H1 (cell line): ENCODE measurements around the gene TIMM23. TPM values are rescaled to one million over a fixed set of nuclear protein-coding genes. Genes with fewer than 3 reads are reported as not detected.

Experiments used
- CTCF ChIA-PET: fragments of 300-600 bp; sonication (Branson Sonifier 250); formaldehyde crosslinking; loops from one replicate; lab custom pipeline; 2021; ENCODE audit not compliant: partially characterized antibody; lab: Charles Lee
- POLR2A ChIA-PET: fragments of 300-600 bp; sonication (Branson Sonifier 250); formaldehyde crosslinking; loops from one replicate; lab custom pipeline; 2021; ENCODE audit warnings: inconsistent platforms; ENCODE audit not compliant: partially characterized antibody; lab: Charles Lee
- DNase-seq, 2 experiments: peaks; one replicate each; pipeline versions ENCODE4 v3.0.0 to v3.0.0-alpha.2; 2010 to 2022; ENCODE audit warnings: low spot score in 2 of 2, low read depth in 1 of 2, mixed read lengths in 1 of 2
- FAIRE-seq: peaks from 2 replicates; lab custom pipeline; 2011; peaks lifted over from hg19 to GRCh38; lab: Jason Lieb, UNC
- H2AFZ ChIP-seq: 2 replicates; pipeline ENCODE4 v1.8.1; 2012; ENCODE audit warnings: low read length, inconsistent platforms
- H2AK5ac ChIP-seq: 2 replicates; pipeline ENCODE4 v1.6.1; 2013; ENCODE audit warnings: low read depth, low read length
- H2BK120ac ChIP-seq: replicated peaks from 2 replicates; pipeline ENCODE3; 2013; ENCODE audit warnings: low read depth, low read length, inconsistent platforms
- H2BK12ac ChIP-seq: 2 replicates; pipeline ENCODE4 v1.6.1; 2013; ENCODE audit warnings: low read depth, low read length
- H2BK15ac ChIP-seq: 2 replicates; pipeline ENCODE4 v1.6.1; 2013; ENCODE audit warnings: low read length
- H2BK20ac ChIP-seq: 2 replicates; pipeline ENCODE4 v1.6.1; 2013; ENCODE audit warnings: low read length
- H2BK5ac ChIP-seq: 2 replicates; pipeline ENCODE4 v1.6.1; 2013; ENCODE audit warnings: low read depth, low read length
- H3K14ac ChIP-seq: 2 replicates; pipeline ENCODE4 v1.6.1; 2013; ENCODE audit warnings: inconsistent platforms; ENCODE audit not compliant: insufficient read length
- H3K18ac ChIP-seq: 2 replicates; pipeline ENCODE4 v1.6.1; 2013; ENCODE audit warnings: low read length; ENCODE audit errors: extremely low read depth
- H3K23ac ChIP-seq: 2 replicates; pipeline ENCODE4 v1.6.1; 2013; ENCODE audit warnings: inconsistent platforms; ENCODE audit not compliant: insufficient read length
- H3K23me2 ChIP-seq: 2 replicates; pipeline ENCODE4 v1.6.1; 2013; ENCODE audit warnings: low read depth, low read length
- H3K27ac ChIP-seq: 2 replicates; pipeline ENCODE4 v1.6.1; 2011; ENCODE audit warnings: low read depth, low read length, inconsistent platforms
- H3K27me3 ChIP-seq, 4 experiments: replicated peaks in 1 of 4; 1 replicate in 1 of 4; 2 replicates in 3 of 4; pipeline versions ENCODE4 v1.6.1 to v1.8.1; 2011 to 2013; ENCODE audit warnings: low read length in 3 of 4, mild to moderate bottlenecking in 3 of 4, inconsistent platforms in 2 of 4, mixed read lengths in 2 of 4, moderate library complexity in 1 of 4; ENCODE audit not compliant: control insufficient read depth in 3 of 4, insufficient read depth in 3 of 4; ENCODE audit errors: extremely low read depth in 1 of 4
- H3K36me3 ChIP-seq, 4 experiments: 2 replicates each; pipeline versions ENCODE4 v1.6.1 to v1.8.1; 2011 to 2013; ENCODE audit warnings: mild to moderate bottlenecking in 4 of 4, low read length in 3 of 4, moderate library complexity in 2 of 4, control low read depth in 1 of 4, inconsistent platforms in 1 of 4; ENCODE audit not compliant: insufficient read depth in 4 of 4, control insufficient read depth in 2 of 4
- H3K4ac ChIP-seq: replicated peaks from 2 replicates; pipeline ENCODE3; 2013; ENCODE audit warnings: low read length, low read depth, mixed read lengths, inconsistent platforms; ENCODE audit not compliant: insufficient read length
- H3K4me1 ChIP-seq, 4 experiments: replicated peaks in 1 of 4; 1 replicate in 1 of 4; 2 replicates in 3 of 4; pipeline versions ENCODE4 v1.6.1 to v1.8.1; 2011 to 2013; ENCODE audit warnings: low read length in 3 of 4, inconsistent platforms in 2 of 4, mixed read lengths in 1 of 4; ENCODE audit not compliant: insufficient read depth in 4 of 4, control insufficient read depth in 3 of 4
- H3K4me2 ChIP-seq, 2 experiments: 2 replicates each; pipeline versions ENCODE4 v1.6.1 to v1.8.1; 2011 to 2013; ENCODE audit warnings: low read depth in 2 of 2, low read length in 2 of 2, control low read depth in 1 of 2, inconsistent platforms in 1 of 2, mild to moderate bottlenecking in 1 of 2; ENCODE audit not compliant: insufficient read depth in 1 of 2
- H3K4me3 ChIP-seq, 4 experiments: fragments of 200-600, 300-600 bp in 1 of 4; sonication (generic), shearing (Covaris generic), sonication (Bioruptor Twin) in 1 of 4; 2 replicates each; pipeline versions ENCODE4 v1.5.1 to v1.8.1; 2011 to 2016; ENCODE audit warnings: low read length in 4 of 4, low read depth in 3 of 4, control low read depth in 2 of 4, inconsistent platforms in 2 of 4, mild to moderate bottlenecking in 2 of 4, mixed read lengths in 1 of 4, moderate library complexity in 1 of 4; ENCODE audit not compliant: insufficient read depth in 2 of 4; ENCODE audit errors: extremely low read depth in 1 of 4
- H3K56ac ChIP-seq: replicated peaks from 2 replicates; pipeline ENCODE3; 2013; ENCODE audit warnings: low read depth, mild to moderate bottlenecking, mixed read lengths, low read length, inconsistent platforms; ENCODE audit not compliant: insufficient read length
- H3K79me1 ChIP-seq: 2 replicates; pipeline ENCODE4 v1.6.1; 2013; ENCODE audit warnings: low read depth, low read length, control low read depth
- H3K79me2 ChIP-seq, 2 experiments: 2 replicates each; pipeline versions ENCODE4 v1.6.1 to v1.8.1; 2012 to 2013; ENCODE audit warnings: low read length in 2 of 2, mild to moderate bottlenecking in 2 of 2, inconsistent platforms in 1 of 2; ENCODE audit not compliant: insufficient read depth in 2 of 2, control insufficient read depth in 1 of 2
- H3K9ac ChIP-seq, 4 experiments: replicated peaks in 1 of 4; 1 replicate in 1 of 4; 2 replicates in 3 of 4; pipeline versions ENCODE4 v1.6.1 to v1.8.1; 2011 to 2013; ENCODE audit warnings: low read depth in 3 of 4, low read length in 3 of 4, control low read depth in 2 of 4, mild to moderate bottlenecking in 2 of 4, moderate library complexity in 2 of 4, inconsistent platforms in 1 of 4; ENCODE audit errors: extremely low read depth in 1 of 4
- H3K9me3 ChIP-seq, 2 experiments: 2 replicates each; pipeline versions ENCODE4 v1.6.1 to v1.8.1; 2012 to 2013; ENCODE audit warnings: mild to moderate bottlenecking in 2 of 2, moderate library complexity in 2 of 2, control low read depth in 1 of 2, inconsistent platforms in 1 of 2, low read depth in 1 of 2, low read length in 1 of 2, mixed read lengths in 1 of 2; ENCODE audit not compliant: insufficient read depth in 2 of 2
- H4K20me1 ChIP-seq, 2 experiments: replicated peaks in 1 of 2; 2 replicates each; pipeline versions ENCODE3 to v1.8.1; 2011 to 2013; ENCODE audit warnings: inconsistent platforms in 2 of 2, low read length in 2 of 2, mild to moderate bottlenecking in 1 of 2; ENCODE audit not compliant: insufficient read depth in 2 of 2, control insufficient read depth in 1 of 2
- H4K5ac ChIP-seq: 2 replicates; pipeline ENCODE4 v1.6.1; 2013; ENCODE audit warnings: low read length, low read depth, mixed read lengths, inconsistent platforms; ENCODE audit not compliant: insufficient read length
- H4K8ac ChIP-seq: 2 replicates; pipeline ENCODE4 v1.8.0; 2013; ENCODE audit warnings: mild to moderate bottlenecking, moderate library complexity, low read length, inconsistent platforms; ENCODE audit not compliant: insufficient read depth; ENCODE audit errors: extremely low read depth
- H4K91ac ChIP-seq: replicated peaks from 2 replicates; pipeline ENCODE3; 2013; ENCODE audit warnings: low read length, mixed read lengths, inconsistent platforms; ENCODE audit not compliant: insufficient read length
- GTF2F1 ChIP-seq: IDR thresholded peaks from 2 replicates; pipeline ENCODE4 v1.6.1; 2012; ENCODE audit warnings: low read depth, low read length, improper control_type of control experiment, borderline replicate concordance
- WGBS, 2 experiments: shearing (Covaris generic) in 1 of 2; methylation state at CpG; one replicate each; pipeline versions ENCODE4 v1.1.6 to v1.1.7; 2013 to 2015; ENCODE audit warnings: low lambda C conversion rate in 2 of 2, mixed read lengths in 2 of 2, inconsistent platforms in 1 of 2, low coverage in 1 of 2, missing lambda C conversion rate in 1 of 2; ENCODE audit not compliant: insufficient replicate concordance in 2 of 2, insufficient coverage in 1 of 2, insufficient read length in 1 of 2; ENCODE audit errors: extremely low coverage in 1 of 2, missing lambda C conversion rate in 1 of 2; 5-methylcytosine and 5-hydroxymethylcytosine counted together
- polyA plus RNA-seq, 7 experiments: library from polyadenylated mRNA; depleted of rRNA in 3 of 7; stranded (reverse) in 5 of 7; unstranded in 2 of 7; fragments of >200 nt in 5 of 7; fragments of 200-250 nt in 2 of 7; gene quantifications; 1 replicate in 5 of 7; 2 replicates in 1 of 7; 4 replicates in 1 of 7; pipeline versions ENCODE4 v1.2.1 to v1.2.3, GENCODE V29; 2011 to 2013; ENCODE audit warnings: missing spikeins in 2 of 7, mixed read lengths in 2 of 7
- total RNA-seq: library from RNA; stranded (reverse); fragmentation: NEBNext Ultra II Directional; extraction: Animal tissue kit (Norgen Biotek cat#: 25700); gene quantifications from 2 replicates; pipeline ENCODE4 v1.2.1, GENCODE V29; 2021

TIMM23 gene
- total and polyA plus RNA-seq, 2 of the 8 experiments (the other 6 are each of a cell fraction or from before 2014, with no cell fraction given), result 101 to 130 TPM

DNA sequence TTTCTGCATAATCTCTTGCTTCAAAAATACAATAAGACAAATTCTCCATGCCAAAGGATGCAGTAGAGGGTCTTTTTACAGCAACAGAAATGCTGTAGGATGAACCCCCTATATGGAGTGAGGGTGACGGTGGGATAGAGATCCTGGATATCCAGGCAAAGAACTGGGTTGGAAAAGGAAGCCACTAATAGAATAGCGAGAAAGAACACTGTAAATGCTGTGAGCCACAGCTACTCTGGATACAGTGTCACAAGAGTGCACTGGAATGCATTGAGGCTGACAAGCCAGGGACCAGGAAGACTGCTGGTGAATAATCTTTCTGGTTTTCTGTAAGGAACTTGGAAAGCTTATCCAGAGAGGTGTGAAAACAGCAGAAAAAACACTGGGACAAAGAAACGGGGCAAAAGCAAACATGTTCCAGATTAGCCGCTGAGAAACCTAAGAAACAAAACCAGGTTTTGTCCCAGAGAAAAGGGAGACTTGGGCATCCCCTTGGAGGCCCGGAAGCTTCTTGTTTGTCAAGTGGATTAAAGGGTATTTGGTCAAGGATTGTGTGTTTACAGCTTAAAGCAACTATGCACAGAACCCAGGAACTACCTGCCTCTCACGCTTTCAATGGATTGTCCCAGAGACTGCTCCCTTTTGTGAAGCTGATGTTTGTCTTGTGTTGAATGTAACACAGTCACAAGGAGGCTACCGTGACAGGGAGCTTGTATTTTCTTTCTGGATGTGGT is 79.9 kb downstream of the TIMM23 start:
- no peak for FAIRE-seq
- H3K23me2 ChIP-seq, result no peaks in the 10 kb centered on the region; the same call in 1 of the 2 replicates
- no peak overlapping the region for H2BK12ac ChIP-seq
- H2BK20ac ChIP-seq, result no peak overlapping the region
- WGBS, 2 experiments, result 77% methylated on average over 7 of the region's 7 CpGs; no CpG with 5 or more reads in 1 of the 2 experiments
- no peak overlapping the region for H4K91ac ChIP-seq
- H3K79me1 ChIP-seq, result no peaks in the 10 kb centered on the region
- DNase-seq, result no peak
- no peaks in the 10 kb centered on the region for H3K79me2 ChIP-seq
- ChIA-PET CTCF (interaction anchor here (1.5 kb wide), 1 partner anchor 18 kb away, joined by 3 read pairs; no protein-coding TSS in a partner anchor), POLR2A (no interaction called here)
- no peak overlapping the region for H3K4ac ChIP-seq
- peaks cover 2 to 14% (median 9%) of the 10 kb centered on the region in 4 experiments; a peak in 5 of 7 replicates for H3K4me1 ChIP-seq
- no peak overlapping the region for H3K27ac ChIP-seq
- no peak overlapping the region for H3K56ac ChIP-seq
- no peaks in the 10 kb centered on the region for H3K36me3 ChIP-seq
- no peaks in the 10 kb centered on the region for H4K20me1 ChIP-seq
- H3K9ac ChIP-seq, result no peak overlapping the region
- H2BK15ac ChIP-seq, result no peak overlapping the region
- H3K4me3 ChIP-seq, result no peak overlapping the region
- no peak overlapping the region for H3K18ac ChIP-seq
- H3K14ac ChIP-seq, result no peak overlapping the region
- no peak overlapping the region for H3K4me2 ChIP-seq
- no peak overlapping the region for H3K23ac ChIP-seq
- H3K27me3 ChIP-seq, result no peaks in the 10 kb centered on the region
- H2AFZ ChIP-seq, result peak overlapping the region; percentile 2; the same call in 1 of the 2 replicates
- no peak overlapping the region for H2BK120ac ChIP-seq
- H4K8ac ChIP-seq, result no peak overlapping the region
- no peak overlapping the region for H4K5ac ChIP-seq
- H3K9me3 ChIP-seq, result no peaks in the 10 kb centered on the region
- no peak overlapping the region for H2BK5ac ChIP-seq
- H2AK5ac ChIP-seq, result no peak overlapping the region
- no peak for TF ChIP-seq GTF2F1
